Activated CD4-positive, alpha-beta memory T cell treated with anti-CD3 and anti-CD28 coated beads for 36 hours (primary cell): Measurements from ENCODE around the gene CSNK1A1L. TPM values are rescaled to one million over a fixed set of nuclear protein-coding genes. Genes with fewer than 3 reads are reported as not detected.
"Not testable (repeated sequence)": the region's sequence is repeated elsewhere in the genome, so short reads cannot be mapped to it uniquely, and the experiment has no call there.

Experiments used
- CTCF ChIA-PET: fragments of 350-600 bp; sonication (Branson Sonifier 250); formaldehyde crosslinking; loops from one replicate; lab custom pipeline; 2021; ENCODE audit warnings: antibody characterized with exemption, inconsistent platforms; lab: Charles Lee
- POLR2A ChIA-PET: fragments of 350-600 bp; sonication (Branson Sonifier 250); formaldehyde crosslinking; loops from one replicate; lab custom pipeline; 2021; ENCODE audit warnings: antibody characterized with exemption; lab: Charles Lee
- DNase-seq: peaks from one replicate; pipeline ENCODE4 v3.0.0-alpha.2; 2020
- H3K27ac Mint-ChIP-seq: one replicate; pipeline ENCODE4 v1.8.0; 2021; ENCODE audit warnings: mixed read lengths
- H3K27me3 Mint-ChIP-seq: one replicate; pipeline ENCODE4 v1.8.0; 2021; ENCODE audit warnings: mixed read lengths
- H3K36me3 Mint-ChIP-seq: one replicate; pipeline ENCODE4 v1.8.0; 2021; ENCODE audit warnings: mixed read lengths
- H3K4me1 Mint-ChIP-seq: one replicate; pipeline ENCODE4 v1.8.0; 2021; ENCODE audit warnings: low read depth, mixed read lengths
- H3K4me3 Mint-ChIP-seq: one replicate; pipeline ENCODE4 v1.8.0; 2021; ENCODE audit warnings: mild to moderate bottlenecking, mixed read lengths
- H3K9me3 Mint-ChIP-seq: one replicate; pipeline ENCODE4 v1.8.0; 2021; ENCODE audit warnings: mixed read lengths
- intact Hi-C: fragments of 100-400 bp; cut with micrococcal nuclease; formaldehyde crosslinking; loops from one replicate; pipeline ENCODE4 v1.15.1; 2023
- total RNA-seq, 2 experiments: library from RNA; stranded (reverse); gene quantifications; one replicate each; pipeline ENCODE4 v1.2.3, GENCODE V29; 2021

Gene CSNK1A1L
- total RNA-seq, 2 experiments from 2014 or later: not detected

GRCh38 chr13:37072024-37072423 is 33.4 kb downstream of the CSNK1A1L start:
- peaks cover 2% of the 10 kb centered on the region for H3K27me3 Mint-ChIP-seq
- POLR2A ChIA-PET: no interaction called here
- no peak for DNase-seq
- no peaks in the 10 kb centered on the region for H3K9me3 Mint-ChIP-seq
- intact Hi-C loops: loop anchor here (10.0 kb wide), 2 partner anchors 533 to 1843 kb away; no protein-coding TSS in a partner anchor
- H3K4me3 Mint-ChIP-seq: no peak overlapping the region
- H3K4me1 Mint-ChIP-seq: no peaks in the 10 kb centered on the region
- H3K27ac Mint-ChIP-seq: no peak overlapping the region
- H3K36me3 Mint-ChIP-seq: no peaks in the 10 kb centered on the region
- CTCF ChIA-PET: no interaction called here

GRCh38 chr13:37070956-37071355 is 34.5 kb downstream of the CSNK1A1L start:
- intact Hi-C loops: loop anchor here (10.0 kb wide), 2 partner anchors 534 to 1844 kb away; no protein-coding TSS in a partner anchor
- POLR2A ChIA-PET: no interaction called here
- CTCF ChIA-PET: no interaction called here

GRCh38 chr13:37070145-37070695 is 35.2 kb downstream of the CSNK1A1L start:
- ChIA-PET POLR2A (no interaction called here), CTCF (no interaction called here)
- Mint-ChIP-seq H3K27ac (no peak overlapping the region), H3K4me1 (no peaks in the 10 kb centered on the region), H3K27me3 (peaks cover 2% of the 10 kb centered on the region), H3K4me3 (no peak overlapping the region), H3K36me3 (no peaks in the 10 kb centered on the region), H3K9me3 (no peaks in the 10 kb centered on the region)
- no peak for DNase-seq
- intact Hi-C loops: loop anchor here (10.0 kb wide), 2 partner anchors 535 to 1845 kb away; no protein-coding TSS in a partner anchor

More at GRCh38 chr13:37070956-37071355, 34.5 kb downstream of the CSNK1A1L start:
- Mint-ChIP-seq H3K27ac (no peak overlapping the region), H3K9me3 (no peaks in the 10 kb centered on the region), H3K27me3 (peaks cover 2% of the 10 kb centered on the region), H3K4me1 (no peaks in the 10 kb centered on the region), H3K36me3 (no peaks in the 10 kb centered on the region), H3K4me3 (no peak overlapping the region)
- no peak for DNase-seq

- Mint-ChIP-seq H3K36me3 (no peaks in the 10 kb centered on the region), H3K9me3 (no peaks in the 10 kb centered on the region), H3K27me3 (peaks cover 2% of the 10 kb centered on the region), H3K27ac (no peak overlapping the region), H3K4me3 (no peak overlapping the region), H3K4me1 (no peaks in the 10 kb centered on the region)
- DNase-seq: no peak
- ChIA-PET POLR2A (no interaction called here), CTCF (no interaction called here)
- intact Hi-C loops: loop anchor here (10.0 kb wide), 3 partner anchors 215 to 1845 kb away; no protein-coding TSS in a partner anchor
Measured at GRCh38 chr13:37069597-37070103, 35.8 kb downstream of the CSNK1A1L start.

GRCh38 chr13:37068962-37069361 is 36.5 kb downstream of the CSNK1A1L start:
- intact Hi-C loops: loop anchor here (10.0 kb wide), 1 partner anchor 214 kb away; no protein-coding TSS in a partner anchor
- CTCF ChIA-PET: no interaction called here
- POLR2A ChIA-PET: no interaction called here

GRCh38 chr13:37067874-37068273 is 37.6 kb downstream of the CSNK1A1L start:
- peaks cover 2% of the 10 kb centered on the region for H3K27me3 Mint-ChIP-seq
- ChIA-PET POLR2A (no interaction called here), CTCF (interaction anchor here (0.6 kb wide), 1 partner anchor 68 kb away, joined by 3 read pairs; no protein-coding TSS in a partner anchor)
- H3K9me3 Mint-ChIP-seq: no peaks in the 10 kb centered on the region
- no peaks in the 10 kb centered on the region for H3K36me3 Mint-ChIP-seq
- DNase-seq: no peak
- H3K4me3 Mint-ChIP-seq: no peak overlapping the region
- no peaks in the 10 kb centered on the region for H3K4me1 Mint-ChIP-seq
- intact Hi-C loops: loop anchor here (10.0 kb wide), 1 partner anchor 213 kb away; no protein-coding TSS in a partner anchor
- no peak overlapping the region for H3K27ac Mint-ChIP-seq

More at GRCh38 chr13:37068962-37069361, 36.5 kb downstream of the CSNK1A1L start:
- no peaks in the 10 kb centered on the region for H3K9me3 Mint-ChIP-seq
- no peak overlapping the region for H3K27ac Mint-ChIP-seq
- no peaks in the 10 kb centered on the region for H3K36me3 Mint-ChIP-seq
- no peak for DNase-seq
- no peak overlapping the region for H3K4me3 Mint-ChIP-seq
- peaks cover 2% of the 10 kb centered on the region for H3K27me3 Mint-ChIP-seq
- no peaks in the 10 kb centered on the region for H3K4me1 Mint-ChIP-seq

- Mint-ChIP-seq H3K27ac (no peak overlapping the region), H3K9me3 (no peaks in the 10 kb centered on the region), H3K4me1 (no peaks in the 10 kb centered on the region), H3K27me3 (peaks cover 2% of the 10 kb centered on the region), H3K36me3 (no peaks in the 10 kb centered on the region), H3K4me3 (no peak overlapping the region)
- ChIA-PET CTCF (no interaction called here), POLR2A (no interaction called here)
- intact Hi-C loops: loop anchor here (10.0 kb wide), 1 partner anchor 211 kb away; no protein-coding TSS in a partner anchor
- no peak for DNase-seq
Measured at GRCh38 chr13:37065890-37066526, 39.5 kb downstream of the CSNK1A1L start.

GRCh38 chr13:37059848-37060192 is 45.6 kb downstream of the CSNK1A1L start:
- H3K4me3 Mint-ChIP-seq: peak overlapping the region; percentile 89
- DNase-seq: no peak
- POLR2A ChIA-PET: interaction anchor here (1.4 kb wide), 1 partner anchor 59 kb away, joined by 4 read pairs; the partner anchor contains the start of gene EXOSC8
- H3K36me3 Mint-ChIP-seq: peaks cover 12% of the 10 kb centered on the region
- peaks cover 7% of the 10 kb centered on the region for H3K9me3 Mint-ChIP-seq
- CTCF ChIA-PET: no interaction called here
- intact Hi-C loops: loop anchor here (1.0 to 10.0 kb wide), 5 partner anchors 61 to 1289 kb away; partner anchors contain the start of genes ALG5, SPART and UFM1
- peak overlapping the region; percentile 94 for H3K27ac Mint-ChIP-seq
- H3K4me1 Mint-ChIP-seq: peaks cover 24% of the 10 kb centered on the region
- no peaks in the 10 kb centered on the region for H3K27me3 Mint-ChIP-seq

GRCh38 chr13:37058910-37059847 is 46.3 kb downstream of the CSNK1A1L start, which contains the start of gene SUPT20H:
Gene SUPT20H, minus strand, starts transcription at chr13:37059688. Its CDS starts 8,198 bp downstream, at chr13:37051490.
- intact Hi-C loops: loop anchor here (1.0 to 2.0 kb wide), 4 partner anchors 60 to 1290 kb away; partner anchors contain the start of genes ALG5, SPART and UFM1
- Mint-ChIP-seq H3K4me3 (peak within 1 kb of the TSS; percentile 89), H3K27ac (peak within 1 kb of the TSS; percentile 94), H3K27me3 (no peaks in the 10 kb centered on the region), H3K36me3 (peaks cover 14% of the 10 kb centered on the region), H3K4me1 (peaks cover 30% of the 10 kb centered on the region), H3K9me3 (peaks cover 7% of the 10 kb centered on the region)
- ChIA-PET CTCF (no interaction called here), POLR2A (interaction anchor here (1.4 kb wide), 1 partner anchor 59 kb away, joined by 4 read pairs; the partner anchor contains the start of gene EXOSC8)
- DNase-seq: peak; percentile 96

- H3K27ac Mint-ChIP-seq, POLR2A ChIA-PET, H3K27me3 Mint-ChIP-seq, intact Hi-C loops, CTCF ChIA-PET, DNase-seq, H3K4me3 Mint-ChIP-seq: not testable (repeated sequence)
- H3K4me1 Mint-ChIP-seq: peaks cover 52% of the 10 kb centered on the region
- peaks cover 28% of the 10 kb centered on the region for H3K36me3 Mint-ChIP-seq
- peaks cover 14% of the 10 kb centered on the region for H3K9me3 Mint-ChIP-seq
Measured at GRCh38 chr13:37056228-37056627, 49.2 kb downstream of the CSNK1A1L start.
